HepG2 (cell line): ENCODE results near the gene RRAS2. TPM values are rescaled to one million over a fixed set of nuclear protein-coding genes. Genes with fewer than 3 reads are reported as not detected.
A peak's percentile ranks its signal among the peaks of the same experiment; 100 is the strongest.

Experiments used
- BCL6 ChIP-seq: IDR thresholded peaks from 2 replicates; pipeline ENCODE4 v1.6.1; 2016; ENCODE audit warnings: missing genetic modification reagents, missing compliant biosample characterization
- HDAC2 ChIP-seq: sonication (generic); formaldehyde crosslinking; IDR thresholded peaks from 2 replicates; pipeline ENCODE4 v1.4.0; 2020; ENCODE audit warnings: missing genetic modification reagents
- KLF6 ChIP-seq: IDR thresholded peaks from 2 replicates; pipeline ENCODE4 v1.8.0; 2016; ENCODE audit warnings: missing biosample characterization, missing genetic modification reagents
- KMT2B ChIP-seq: IDR thresholded peaks from 2 replicates; pipeline ENCODE4 v1.6.1; 2016; ENCODE audit warnings: missing genetic modification reagents, missing compliant biosample characterization
- NFYC ChIP-seq: IDR thresholded peaks from 2 replicates; pipeline ENCODE4 v1.6.1; 2016; ENCODE audit warnings: missing genetic modification reagents, missing compliant biosample characterization
- NKX3-1 ChIP-seq: sonication (generic); formaldehyde crosslinking; IDR thresholded peaks from 2 replicates; pipeline ENCODE4 v1.5.0; 2020; ENCODE audit warnings: missing genetic modification reagents
- RXRB ChIP-seq: IDR thresholded peaks from 2 replicates; pipeline ENCODE4 v1.6.1; 2016; ENCODE audit warnings: borderline replicate concordance, missing genetic modification reagents, missing compliant biosample characterization
- TEAD3 ChIP-seq: optimal IDR thresholded peaks from 2 replicates; pipeline ENCODE3; 2016; ENCODE audit warnings: borderline replicate concordance
- ZFP82 ChIP-seq: sonication (generic); formaldehyde crosslinking; IDR thresholded peaks from 2 replicates; pipeline ENCODE4 v1.5.1; 2020; ENCODE audit warnings: mild to moderate bottlenecking, missing genetic modification reagents, borderline replicate concordance
- ZNF207 ChIP-seq: fragments of 450-650 bp; IDR thresholded peaks from 2 replicates; pipeline ENCODE4 v1.6.1; 2016; ENCODE audit warnings: antibody characterized with exemption, borderline replicate concordance
- ZNF564 ChIP-seq: sonication (generic); formaldehyde crosslinking; IDR thresholded peaks from 2 replicates; pipeline ENCODE4 v1.8.1; 2023; ENCODE audit warnings: mild to moderate bottlenecking, missing genetic modification reagents
- ZNF598 ChIP-seq: sonication (generic); formaldehyde crosslinking; IDR thresholded peaks from 2 replicates; pipeline ENCODE4 v1.5.1; 2020; ENCODE audit warnings: mild to moderate bottlenecking, missing genetic modification reagents, borderline replicate concordance
- ZNF605 ChIP-seq: sonication (generic); formaldehyde crosslinking; IDR thresholded peaks from 2 replicates; pipeline ENCODE4 v1.8.0; 2022; ENCODE audit warnings: mild to moderate bottlenecking, missing genetic modification reagents
- polyA plus RNA-seq, 8 experiments: library from polyadenylated mRNA; depleted of rRNA in 3 of 8; stranded (reverse) in 7 of 8; unstranded in 1 of 8; fragments of >200 nt; fragmentation: Illumina TruSeq in 4 of 8; extraction: Trizol in 4 of 8; gene quantifications; 2 replicates each; pipeline versions ENCODE4 v1.2.1 to v1.2.3, GENCODE V29; 2011 to 2016; ENCODE audit warnings: low read depth in 4 of 8, missing spikeins in 1 of 8, mixed read lengths in 1 of 8; ENCODE audit not compliant: insufficient read depth in 1 of 8
- total RNA-seq, 5 experiments: library from RNA; depleted of rRNA; stranded (reverse); fragments of >200 nt; fragmentation: Illumina TruSeq; extraction: Trizol; gene quantifications; 2 replicates each; pipeline ENCODE4 v1.2.3, GENCODE V29; 2016; ENCODE audit warnings: low read depth in 1 of 5
- TF ChIP-seq, protein P1 (sequence below): IDR thresholded peaks from 2 replicates; pipeline ENCODE4 v1.6.1; 2016; ENCODE audit warnings: mild to moderate bottlenecking, missing biosample characterization, missing genetic modification reagents
- TF ChIP-seq, protein P2 (sequence below): sonication (generic); formaldehyde crosslinking; IDR thresholded peaks from 2 replicates; pipeline ENCODE4 v1.9.0; 2022; ENCODE audit warnings: missing genetic modification reagents, mild to moderate bottlenecking, borderline replicate concordance
- TF ChIP-seq, protein P3 (sequence below): IDR thresholded peaks from 2 replicates; pipeline ENCODE4 v1.6.1; 2018; ENCODE audit warnings: missing genetic modification reagents, mild to moderate bottlenecking, missing compliant biosample characterization
- TF ChIP-seq, protein P4 (sequence below): sonication (generic); formaldehyde crosslinking; IDR thresholded peaks from 2 replicates; pipeline ENCODE4 v1.4.0; 2020; ENCODE audit warnings: mild to moderate bottlenecking, missing genetic modification reagents
- TF ChIP-seq, protein P5 (sequence below): sonication (generic); formaldehyde crosslinking; IDR thresholded peaks from 2 replicates; pipeline ENCODE4 v1.4.0; 2020; ENCODE audit warnings: missing genetic modification reagents, borderline replicate concordance

The RRAS2 gene
- total and polyA plus RNA-seq, 2 of the 13 experiments (the other 11 are each of a cell fraction or from before 2014, with no cell fraction given) = 19.0 to 44.1 TPM

DNA sequence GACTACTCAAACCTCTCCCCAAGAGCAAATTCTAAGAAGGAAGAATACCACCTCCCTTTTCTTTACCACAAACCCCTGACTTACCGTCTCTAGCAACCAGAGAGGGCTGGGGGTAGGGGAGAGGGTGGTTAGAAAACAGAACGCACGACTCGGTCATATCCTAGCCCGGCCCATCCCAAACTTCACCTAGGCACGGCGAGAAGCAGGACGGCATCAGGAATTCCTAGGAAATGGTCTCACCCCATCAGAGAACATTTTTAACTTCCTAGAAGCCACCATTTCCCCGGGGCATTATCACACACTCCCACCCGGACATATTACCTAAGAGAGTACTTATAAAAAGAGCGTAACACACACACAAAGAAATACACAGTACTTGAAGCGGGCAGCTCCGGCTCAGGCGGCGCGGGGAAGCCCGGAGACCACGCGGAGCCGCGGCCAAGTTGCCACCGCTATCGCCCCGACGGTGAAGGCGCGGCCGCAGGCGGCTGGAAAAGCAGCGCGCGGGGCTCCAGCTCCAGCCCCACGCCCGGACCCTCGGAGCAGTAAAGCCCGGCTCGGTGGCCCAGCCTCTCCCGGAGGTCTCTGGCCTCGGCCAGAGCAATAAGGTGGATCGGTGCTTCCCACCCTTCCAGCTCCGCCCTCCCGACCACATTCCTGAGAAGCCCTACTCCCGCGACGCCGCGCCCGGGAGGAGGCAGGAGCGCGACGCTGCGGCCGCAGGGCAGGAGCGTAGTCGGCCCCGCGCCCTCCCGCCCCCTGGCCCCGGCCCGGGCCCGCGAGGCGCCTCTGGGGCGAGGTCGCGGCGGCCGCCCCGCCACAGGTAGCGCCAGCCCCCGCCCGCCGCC is 878 bp downstream of the RRAS2 start (continued):
- TF ChIP-seq, protein P1, sequence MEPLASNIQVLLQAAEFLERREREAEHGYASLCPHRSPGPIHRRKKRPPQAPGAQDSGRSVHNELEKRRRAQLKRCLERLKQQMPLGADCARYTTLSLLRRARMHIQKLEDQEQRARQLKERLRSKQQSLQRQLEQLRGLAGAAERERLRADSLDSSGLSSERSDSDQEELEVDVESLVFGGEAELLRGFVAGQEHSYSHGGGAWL (CRISPR knock-in tag) = peak; percentile 37; the same call in 1 of the 2 replicates
- no peak for TF ChIP-seq NFYC
- TF ChIP-seq HDAC2 (CRISPR knock-in tag) = 0 out of 2 replicates have a peak, but pooled peaks have one; percentile 25
- TF ChIP-seq ZNF598 (CRISPR knock-in tag) = peak; percentile 48; the same call in 1 of the 2 replicates
- TF ChIP-seq, protein P2, sequence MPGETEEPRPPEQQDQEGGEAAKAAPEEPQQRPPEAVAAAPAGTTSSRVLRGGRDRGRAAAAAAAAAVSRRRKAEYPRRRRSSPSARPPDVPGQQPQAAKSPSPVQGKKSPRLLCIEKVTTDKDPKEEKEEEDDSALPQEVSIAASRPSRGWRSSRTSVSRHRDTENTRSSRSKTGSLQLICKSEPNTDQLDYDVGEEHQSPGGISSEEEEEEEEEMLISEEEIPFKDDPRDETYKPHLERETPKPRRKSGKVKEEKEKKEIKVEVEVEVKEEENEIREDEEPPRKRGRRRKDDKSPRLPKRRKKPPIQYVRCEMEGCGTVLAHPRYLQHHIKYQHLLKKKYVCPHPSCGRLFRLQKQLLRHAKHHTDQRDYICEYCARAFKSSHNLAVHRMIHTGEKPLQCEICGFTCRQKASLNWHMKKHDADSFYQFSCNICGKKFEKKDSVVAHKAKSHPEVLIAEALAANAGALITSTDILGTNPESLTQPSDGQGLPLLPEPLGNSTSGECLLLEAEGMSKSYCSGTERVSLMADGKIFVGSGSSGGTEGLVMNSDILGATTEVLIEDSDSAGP (CRISPR knock-in tag) = 0 out of 2 replicates have a peak, but pooled peaks have one; percentile 9
- TF ChIP-seq, protein P3, sequence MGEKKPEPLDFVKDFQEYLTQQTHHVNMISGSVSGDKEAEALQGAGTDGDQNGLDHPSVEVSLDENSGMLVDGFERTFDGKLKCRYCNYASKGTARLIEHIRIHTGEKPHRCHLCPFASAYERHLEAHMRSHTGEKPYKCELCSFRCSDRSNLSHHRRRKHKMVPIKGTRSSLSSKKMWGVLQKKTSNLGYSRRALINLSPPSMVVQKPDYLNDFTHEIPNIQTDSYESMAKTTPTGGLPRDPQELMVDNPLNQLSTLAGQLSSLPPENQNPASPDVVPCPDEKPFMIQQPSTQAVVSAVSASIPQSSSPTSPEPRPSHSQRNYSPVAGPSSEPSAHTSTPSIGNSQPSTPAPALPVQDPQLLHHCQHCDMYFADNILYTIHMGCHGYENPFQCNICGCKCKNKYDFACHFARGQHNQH (CRISPR knock-in tag) = 0 out of 2 replicates have a peak, but pooled peaks have one; percentile 43
- TF ChIP-seq, protein P4, sequence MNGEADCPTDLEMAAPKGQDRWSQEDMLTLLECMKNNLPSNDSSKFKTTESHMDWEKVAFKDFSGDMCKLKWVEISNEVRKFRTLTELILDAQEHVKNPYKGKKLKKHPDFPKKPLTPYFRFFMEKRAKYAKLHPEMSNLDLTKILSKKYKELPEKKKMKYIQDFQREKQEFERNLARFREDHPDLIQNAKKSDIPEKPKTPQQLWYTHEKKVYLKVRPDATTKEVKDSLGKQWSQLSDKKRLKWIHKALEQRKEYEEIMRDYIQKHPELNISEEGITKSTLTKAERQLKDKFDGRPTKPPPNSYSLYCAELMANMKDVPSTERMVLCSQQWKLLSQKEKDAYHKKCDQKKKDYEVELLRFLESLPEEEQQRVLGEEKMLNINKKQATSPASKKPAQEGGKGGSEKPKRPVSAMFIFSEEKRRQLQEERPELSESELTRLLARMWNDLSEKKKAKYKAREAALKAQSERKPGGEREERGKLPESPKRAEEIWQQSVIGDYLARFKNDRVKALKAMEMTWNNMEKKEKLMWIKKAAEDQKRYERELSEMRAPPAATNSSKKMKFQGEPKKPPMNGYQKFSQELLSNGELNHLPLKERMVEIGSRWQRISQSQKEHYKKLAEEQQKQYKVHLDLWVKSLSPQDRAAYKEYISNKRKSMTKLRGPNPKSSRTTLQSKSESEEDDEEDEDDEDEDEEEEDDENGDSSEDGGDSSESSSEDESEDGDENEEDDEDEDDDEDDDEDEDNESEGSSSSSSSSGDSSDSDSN (CRISPR knock-in tag) = peak; percentile 74
- TF ChIP-seq ZNF605 = no peak
- TF ChIP-seq ZNF564 (CRISPR knock-in tag) = no peak
- no peak for TF ChIP-seq KLF6 (CRISPR knock-in tag)
- 0 out of 2 replicates have a peak, but pooled peaks have one; percentile 42 for TF ChIP-seq KMT2B (CRISPR knock-in tag)
- TF ChIP-seq NKX3-1 = no peak
- TF ChIP-seq RXRB (CRISPR knock-in tag) = peak; percentile 23; the same call in 1 of the 2 replicates
- peak; percentile 16; the same call in 1 of the 2 replicates for TF ChIP-seq BCL6 (CRISPR knock-in tag)
- peak; percentile 56 for TF ChIP-seq TEAD3 (CRISPR knock-in tag)
- TF ChIP-seq, protein P5, sequence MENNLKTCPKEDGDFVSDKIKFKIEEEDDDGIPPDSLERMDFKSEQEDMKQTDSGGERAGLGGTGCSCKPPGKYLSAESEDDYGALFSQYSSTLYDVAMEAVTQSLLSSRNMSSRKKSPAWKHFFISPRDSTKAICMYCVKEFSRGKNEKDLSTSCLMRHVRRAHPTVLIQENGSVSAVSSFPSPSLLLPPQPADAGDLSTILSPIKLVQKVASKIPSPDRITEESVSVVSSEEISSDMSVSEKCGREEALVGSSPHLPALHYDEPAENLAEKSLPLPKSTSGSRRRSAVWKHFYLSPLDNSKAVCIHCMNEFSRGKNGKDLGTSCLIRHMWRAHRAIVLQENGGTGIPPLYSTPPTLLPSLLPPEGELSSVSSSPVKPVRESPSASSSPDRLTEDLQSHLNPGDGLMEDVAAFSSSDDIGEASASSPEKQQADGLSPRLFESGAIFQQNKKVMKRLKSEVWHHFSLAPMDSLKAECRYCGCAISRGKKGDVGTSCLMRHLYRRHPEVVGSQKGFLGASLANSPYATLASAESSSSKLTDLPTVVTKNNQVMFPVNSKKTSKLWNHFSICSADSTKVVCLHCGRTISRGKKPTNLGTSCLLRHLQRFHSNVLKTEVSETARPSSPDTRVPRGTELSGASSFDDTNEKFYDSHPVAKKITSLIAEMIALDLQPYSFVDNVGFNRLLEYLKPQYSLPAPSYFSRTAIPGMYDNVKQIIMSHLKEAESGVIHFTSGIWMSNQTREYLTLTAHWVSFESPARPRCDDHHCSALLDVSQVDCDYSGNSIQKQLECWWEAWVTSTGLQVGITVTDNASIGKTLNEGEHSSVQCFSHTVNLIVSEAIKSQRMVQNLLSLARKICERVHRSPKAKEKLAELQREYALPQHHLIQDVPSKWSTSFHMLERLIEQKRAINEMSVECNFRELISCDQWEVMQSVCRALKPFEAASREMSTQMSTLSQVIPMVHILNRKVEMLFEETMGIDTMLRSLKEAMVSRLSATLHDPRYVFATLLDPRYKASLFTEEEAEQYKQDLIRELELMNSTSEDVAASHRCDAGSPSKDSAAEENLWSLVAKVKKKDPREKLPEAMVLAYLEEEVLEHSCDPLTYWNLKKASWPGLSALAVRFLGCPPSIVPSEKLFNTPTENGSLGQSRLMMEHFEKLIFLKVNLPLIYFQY (CRISPR knock-in tag) = 0 out of 2 replicates have a peak, but pooled peaks have one; percentile 21
- TF ChIP-seq ZFP82 (CRISPR knock-in tag) = peak; percentile 46; the same call in 1 of the 2 replicates
- no peak for TF ChIP-seq ZNF207
